ENCODE results near the gene NTM. TPM values are rescaled to one million over a fixed set of nuclear protein-coding genes. Genes with fewer than 3 reads are reported as not detected.

The NTM gene
- total RNA-seq, 1 experiment from 2014 or later = 9.9 TPM

DNA sequence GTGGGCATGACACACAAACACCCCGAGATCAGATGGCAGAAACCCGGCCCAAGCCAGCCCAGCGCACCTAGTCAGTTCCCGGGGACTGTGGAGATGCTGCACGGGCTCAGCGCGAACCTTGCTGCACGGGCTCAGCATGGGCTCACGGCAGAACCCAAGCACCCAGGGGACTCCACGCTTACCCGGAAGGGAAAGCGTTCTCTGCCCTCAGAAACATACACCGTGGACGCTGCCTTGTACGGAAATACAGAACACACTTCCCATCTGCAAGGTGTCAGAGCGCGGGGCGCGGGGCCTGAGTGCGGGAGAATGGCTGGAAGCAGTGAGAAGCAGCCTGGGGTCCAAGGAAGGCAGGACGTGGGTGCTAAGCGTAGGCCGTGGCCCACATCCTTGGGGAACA, 319.9 kb downstream of the NTM start:
- H3K23ac ChIP-seq (ENCODE audit: insufficient read length, low read depth, low read length) = no peak overlapping the region
- H2BK120ac ChIP-seq (ENCODE audit: low read depth, low read length, poor library complexity, severe bottlenecking) = no peak overlapping the region
- H3K18ac ChIP-seq (ENCODE audit: insufficient read length, low read depth, low read length) = no peak overlapping the region
- no peak overlapping the region for H3K27ac ChIP-seq (ENCODE audit: insufficient read length, low read depth, low read length)
- no peak overlapping the region for H2BK12ac ChIP-seq (ENCODE audit: insufficient read length, low read depth, low read length)
- H4K8ac ChIP-seq (replicated peaks; ENCODE audit: insufficient read length, low read depth, low read length) = no peak overlapping the region
- H4K5ac ChIP-seq (ENCODE audit: insufficient read length, low read depth, low read length) = no peak overlapping the region
- no peak overlapping the region for H2BK15ac ChIP-seq (ENCODE audit: low read depth, low read length)
- Mint-ChIP-seq H3K9me3 (no peaks in the 10 kb centered on the region), H3K27me3 (ENCODE audit: low read depth) (peaks cover 65% of the 10 kb centered on the region), H3K4me3 (no peak overlapping the region), H3K36me3 (ENCODE audit: insufficient read depth in 1 of 3, low read depth in 3 of 3) (no peaks in the 10 kb centered on the region), H3K27ac (no peak overlapping the region), H3K4me1 (peaks cover 10 to 19% of the 10 kb centered on the region in 2 experiments)
- peaks cover 6% of the 10 kb centered on the region; the same call in 1 of the 2 replicates for H3K4me1 ChIP-seq (ENCODE audit: insufficient read depth, low read length)
- H2AK5ac ChIP-seq (ENCODE audit: insufficient read length, low read length) = no peak overlapping the region
- no peak overlapping the region for H3T11ph ChIP-seq (ENCODE audit: low read length)
- no peak overlapping the region for H2BK20ac ChIP-seq (ENCODE audit: low read depth, low read length, poor library complexity, severe bottlenecking)
- H3K9ac ChIP-seq (ENCODE audit: extremely low read depth, insufficient read length, low read length) = no peak overlapping the region
- no CpG with 5 or more reads among the region's 23 CpGs for WGBS (ENCODE audit: extremely low coverage, insufficient read length, low lambda C conversion rate)
- H4K91ac ChIP-seq (ENCODE audit: insufficient read length, low read depth, low read length) = no peak overlapping the region
- H3K79me1 ChIP-seq (ENCODE audit: insufficient read depth, low read depth, low read length, poor library complexity, severe bottlenecking) = no peaks in the 10 kb centered on the region
- H2AFZ ChIP-seq (ENCODE audit: low read length) = no peak overlapping the region
- no peak for DNase-seq
- H3K14ac ChIP-seq (ENCODE audit: insufficient read depth, low read length) = no peak overlapping the region
- H3K4ac ChIP-seq (ENCODE audit: low read depth, low read length) = no peak overlapping the region
- H3K23me2 ChIP-seq (ENCODE audit: insufficient read length, low read depth, low read length, poor library complexity, severe bottlenecking) = peaks cover 6% of the 10 kb centered on the region
- H3K4me2 ChIP-seq (ENCODE audit: insufficient read depth, insufficient read length, low read length) = no peak overlapping the region
- H2BK5ac ChIP-seq (ENCODE audit: insufficient read length, low read length) = no peak overlapping the region
- no peaks in the 10 kb centered on the region for H4K20me1 ChIP-seq (ENCODE audit: control insufficient read depth, insufficient read depth, insufficient read length)
- H3K56ac ChIP-seq (ENCODE audit: insufficient read length, low read depth, low read length) = no peak overlapping the region
- TF ChIP-seq, protein P1, sequence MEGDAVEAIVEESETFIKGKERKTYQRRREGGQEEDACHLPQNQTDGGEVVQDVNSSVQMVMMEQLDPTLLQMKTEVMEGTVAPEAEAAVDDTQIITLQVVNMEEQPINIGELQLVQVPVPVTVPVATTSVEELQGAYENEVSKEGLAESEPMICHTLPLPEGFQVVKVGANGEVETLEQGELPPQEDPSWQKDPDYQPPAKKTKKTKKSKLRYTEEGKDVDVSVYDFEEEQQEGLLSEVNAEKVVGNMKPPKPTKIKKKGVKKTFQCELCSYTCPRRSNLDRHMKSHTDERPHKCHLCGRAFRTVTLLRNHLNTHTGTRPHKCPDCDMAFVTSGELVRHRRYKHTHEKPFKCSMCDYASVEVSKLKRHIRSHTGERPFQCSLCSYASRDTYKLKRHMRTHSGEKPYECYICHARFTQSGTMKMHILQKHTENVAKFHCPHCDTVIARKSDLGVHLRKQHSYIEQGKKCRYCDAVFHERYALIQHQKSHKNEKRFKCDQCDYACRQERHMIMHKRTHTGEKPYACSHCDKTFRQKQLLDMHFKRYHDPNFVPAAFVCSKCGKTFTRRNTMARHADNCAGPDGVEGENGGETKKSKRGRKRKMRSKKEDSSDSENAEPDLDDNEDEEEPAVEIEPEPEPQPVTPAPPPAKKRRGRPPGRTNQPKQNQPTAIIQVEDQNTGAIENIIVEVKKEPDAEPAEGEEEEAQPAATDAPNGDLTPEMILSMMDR (conservative IDR thresholded peaks at IDR 0.05) = no peak
- H3K9me3 ChIP-seq (ENCODE audit: control insufficient read depth, low read depth, low read length) = no peaks in the 10 kb centered on the region
- peaks cover 6% of the 10 kb centered on the region; the same call in 1 of the 2 replicates for H3K27me3 ChIP-seq (ENCODE audit: insufficient read depth, low read length)
- no peaks in the 10 kb centered on the region for H3K79me2 ChIP-seq (ENCODE audit: insufficient read depth, low read length)
